GM19452 (cell line): ENCODE measurements around the gene NOP53.
"Not testable (repeated sequence)": the region's sequence is repeated elsewhere in the genome, so short reads cannot be mapped to it uniquely, and the experiment has no call there.

Experiments used
- ATAC-seq: cut with Tn5 transposase; IDR thresholded peaks from one replicate; pipeline ENCODE4 v1.9.1; 2021; ENCODE audit not compliant: unreplicated experiment

Gene NOP53

DNA sequence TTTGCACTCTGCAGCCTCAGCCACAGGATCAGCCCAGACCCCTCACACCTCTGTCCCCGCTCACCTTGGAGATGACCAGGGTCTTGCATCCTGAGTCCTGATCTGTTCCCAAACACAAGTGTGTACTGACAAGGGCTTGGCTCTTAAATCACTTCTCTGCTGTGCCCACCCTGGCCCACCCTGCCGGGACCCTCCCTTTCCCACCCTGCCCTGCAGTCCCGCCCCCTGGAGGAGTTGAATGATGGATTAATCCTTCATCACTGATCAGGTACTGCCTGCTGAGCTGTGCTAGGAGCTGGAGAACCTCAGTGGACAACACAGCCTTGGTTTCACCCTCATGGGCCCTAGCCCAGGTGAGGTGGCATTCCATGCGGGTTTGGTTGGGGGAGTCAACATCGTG, 59.1 kb downstream of the NOP53 start, which contains the start of gene TPRX1:
TPRX1 (minus strand) TSS at position 101 of the 400 bp plus-strand sequence; CDS start at position 89, 12 bp downstream.
- ATAC-seq = not testable (repeated sequence)

GRCh38 chr19:47805313-47805712, 60.0 kb downstream of the NOP53 start:
- no peak for ATAC-seq

GRCh38 chr19:47806435-47806834, 61.1 kb downstream of the NOP53 start:
- no peak for ATAC-seq
